DND-41 (cell line): ENCODE results near the gene WNT6.

Source experiments
- ATAC-seq: fragments of 200-7000 bp; cut with Tn5 transposase; 3 replicates; pipeline ENCODE4 v1.9.1; 2021; ENCODE audit warnings: low read depth; ENCODE audit not compliant: insufficient read depth
- DNase-seq: peaks from one replicate; pipeline ENCODE4 v3.0.0-alpha.2; 2020
- H2AFZ ChIP-seq: 2 replicates; pipeline ENCODE4 v1.6.0; 2012; ENCODE audit warnings: low read depth, low read length
- H3K27ac ChIP-seq: 2 replicates; pipeline ENCODE4 v1.5.1; 2012; ENCODE audit warnings: low read length, inconsistent platforms
- H3K27me3 ChIP-seq: fragments of 200-600 bp; sonication (generic); 2 replicates; pipeline ENCODE4 v1.6.0; 2012; ENCODE audit warnings: low read length, mild to moderate bottlenecking, inconsistent platforms; ENCODE audit not compliant: insufficient read depth, poor library complexity
- H3K36me3 ChIP-seq: 2 replicates; pipeline ENCODE4 v1.5.1; 2012; ENCODE audit warnings: low read length, inconsistent platforms; ENCODE audit not compliant: insufficient read depth
- H3K4me1 ChIP-seq: 2 replicates; pipeline ENCODE4 v1.5.1; 2012; ENCODE audit warnings: mild to moderate bottlenecking, low read length; ENCODE audit not compliant: insufficient read depth
- H3K4me2 ChIP-seq: 2 replicates; pipeline ENCODE4 v1.6.0; 2012; ENCODE audit warnings: mild to moderate bottlenecking, moderate library complexity, low read length, inconsistent platforms; ENCODE audit not compliant: insufficient read depth
- H3K4me3 ChIP-seq, 2 experiments: fragments of 200-600 bp in 1 of 2; shearing (Covaris generic) in 1 of 2; 2 replicates each; pipeline ENCODE4 v1.5.1; 2012 to 2016; ENCODE audit warnings: inconsistent platforms in 2 of 2, low read length in 2 of 2, mild to moderate bottlenecking in 2 of 2, low read depth in 1 of 2, moderate library complexity in 1 of 2
- H3K79me2 ChIP-seq: 2 replicates; pipeline ENCODE4 v1.6.0; 2012; ENCODE audit warnings: low read length, inconsistent platforms; ENCODE audit not compliant: insufficient read depth
- H3K9ac ChIP-seq: 2 replicates; pipeline ENCODE4 v1.6.0; 2012; ENCODE audit warnings: low read depth, mild to moderate bottlenecking, inconsistent platforms, low read length, moderate library complexity
- H3K9me3 ChIP-seq: 2 replicates; pipeline ENCODE4 v1.5.1; 2012; ENCODE audit warnings: low read length, moderate library complexity, mild to moderate bottlenecking, inconsistent platforms; ENCODE audit not compliant: insufficient read depth, severe bottlenecking
- H4K20me1 ChIP-seq: 2 replicates; pipeline ENCODE4 v1.6.0; 2012; ENCODE audit warnings: low read length; ENCODE audit not compliant: insufficient read depth
- CTCF ChIP-seq: IDR thresholded peaks from 2 replicates; pipeline ENCODE4 v1.5.1; 2012; ENCODE audit warnings: borderline replicate concordance, low read length, moderate library complexity, mild to moderate bottlenecking; ENCODE audit not compliant: poor library complexity, severe bottlenecking; ENCODE audit errors: extremely low read depth
- EZH2 ChIP-seq: IDR thresholded peaks from 3 replicates; pipeline ENCODE4 v1.6.1; 2012; ENCODE audit warnings: borderline replicate concordance, low read depth, mild to moderate bottlenecking, moderate library complexity, low read length, inconsistent platforms; ENCODE audit not compliant: severe bottlenecking

WNT6 gene

GRCh38 chr2:218882866-218883366 lies 23.3 kb downstream of the WNT6 start:
- H3K27me3 ChIP-seq, result peaks cover 8% of the 10 kb centered on the region

GRCh38 chr2:218883491-218884490 lies 24.2 kb downstream of the WNT6 start:
- H3K4me1 ChIP-seq, result 0 out of 2 replicates have a peak, but pooled peaks cover 4% of the 10 kb centered on the region
- no peak overlapping the region for H2AFZ ChIP-seq
- H3K4me2 ChIP-seq, result no peak overlapping the region
- H3K4me3 ChIP-seq, result no peak overlapping the region
- DNase-seq, result no peak
- no peak overlapping the region for H3K27ac ChIP-seq
- H4K20me1 ChIP-seq, result peaks cover 13% of the 10 kb centered on the region
- peaks cover 11% of the 10 kb centered on the region for H3K27me3 ChIP-seq
- H3K36me3 ChIP-seq, result no peaks in the 10 kb centered on the region
- H3K79me2 ChIP-seq, result no peaks in the 10 kb centered on the region
- no peak overlapping the region for H3K9ac ChIP-seq
- no peak for TF ChIP-seq CTCF
- no peak for TF ChIP-seq EZH2
- no peak for ATAC-seq
- H3K9me3 ChIP-seq, result no peaks in the 10 kb centered on the region

More at GRCh38 chr2:218882866-218883366, 23.3 kb downstream of the WNT6 start:
- Histone ChIP-seq H2AFZ (no peak overlapping the region), H3K27ac (no peak overlapping the region), H3K4me3 (no peak overlapping the region), H4K20me1 (peaks cover 13% of the 10 kb centered on the region), H3K9me3 (no peaks in the 10 kb centered on the region), H3K4me1 (0 out of 2 replicates have a peak, but pooled peaks cover 4% of the 10 kb centered on the region), H3K9ac (no peak overlapping the region), H3K36me3 (no peaks in the 10 kb centered on the region), H3K4me2 (no peak overlapping the region), H3K79me2 (no peaks in the 10 kb centered on the region)
- ATAC-seq (no peak), DNase-seq (no peak)
- TF ChIP-seq EZH2, result no peak
- TF ChIP-seq CTCF, result no peak

- H3K27me3 ChIP-seq, result peaks cover 11% of the 10 kb centered on the region
- no peak for DNase-seq
Observed at GRCh38 chr2:218884519-218884918, 24.9 kb downstream of the WNT6 start.

More at GRCh38 chr2:218884519-218884918, 24.9 kb downstream of the WNT6 start:
- ATAC-seq, result no peak
- Histone ChIP-seq H3K4me1 (0 out of 2 replicates have a peak, but pooled peaks cover 4% of the 10 kb centered on the region), H3K9me3 (no peaks in the 10 kb centered on the region), H3K4me3 (no peak overlapping the region), H3K4me2 (no peak overlapping the region), H4K20me1 (peaks cover 13% of the 10 kb centered on the region), H3K36me3 (no peaks in the 10 kb centered on the region), H3K9ac (no peak overlapping the region), H2AFZ (no peak overlapping the region), H3K27ac (no peak overlapping the region), H3K79me2 (no peaks in the 10 kb centered on the region)
- TF ChIP-seq CTCF, result no peak
- no peak for TF ChIP-seq EZH2
